ENCODE results near the gene PHF12.

The PHF12 gene

DNA sequence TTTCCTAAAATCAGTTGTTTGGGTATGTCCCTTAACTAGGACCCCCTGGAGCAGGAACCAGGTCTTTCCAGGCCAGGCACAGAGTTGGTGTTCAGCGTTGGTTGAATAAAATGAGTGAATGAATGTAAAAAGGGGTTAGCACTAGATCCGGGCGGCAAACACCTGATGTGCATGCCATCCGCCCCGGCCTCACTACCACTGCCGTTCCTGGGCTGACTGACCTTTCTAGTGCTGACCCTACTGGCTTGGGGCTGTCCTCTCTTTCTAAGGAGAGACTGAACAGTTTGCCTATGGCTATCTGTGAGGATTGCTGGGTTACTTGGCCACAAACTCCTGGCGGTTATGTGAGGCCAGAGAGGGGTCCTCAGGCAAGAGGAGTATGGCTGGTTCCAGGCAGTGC, 10.1 kb upstream of the PHF12 start:
- H3K9me3 ChIP-seq: no peaks in the 10 kb centered on the region
- TF ChIP-seq, protein P1, sequence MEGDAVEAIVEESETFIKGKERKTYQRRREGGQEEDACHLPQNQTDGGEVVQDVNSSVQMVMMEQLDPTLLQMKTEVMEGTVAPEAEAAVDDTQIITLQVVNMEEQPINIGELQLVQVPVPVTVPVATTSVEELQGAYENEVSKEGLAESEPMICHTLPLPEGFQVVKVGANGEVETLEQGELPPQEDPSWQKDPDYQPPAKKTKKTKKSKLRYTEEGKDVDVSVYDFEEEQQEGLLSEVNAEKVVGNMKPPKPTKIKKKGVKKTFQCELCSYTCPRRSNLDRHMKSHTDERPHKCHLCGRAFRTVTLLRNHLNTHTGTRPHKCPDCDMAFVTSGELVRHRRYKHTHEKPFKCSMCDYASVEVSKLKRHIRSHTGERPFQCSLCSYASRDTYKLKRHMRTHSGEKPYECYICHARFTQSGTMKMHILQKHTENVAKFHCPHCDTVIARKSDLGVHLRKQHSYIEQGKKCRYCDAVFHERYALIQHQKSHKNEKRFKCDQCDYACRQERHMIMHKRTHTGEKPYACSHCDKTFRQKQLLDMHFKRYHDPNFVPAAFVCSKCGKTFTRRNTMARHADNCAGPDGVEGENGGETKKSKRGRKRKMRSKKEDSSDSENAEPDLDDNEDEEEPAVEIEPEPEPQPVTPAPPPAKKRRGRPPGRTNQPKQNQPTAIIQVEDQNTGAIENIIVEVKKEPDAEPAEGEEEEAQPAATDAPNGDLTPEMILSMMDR (IDR thresholded peaks at IDR 0.05): no peak
- peak in 1 of 2 donors; percentile 24 for DNase-seq
- H3K27ac ChIP-seq: no peak overlapping the region
- H3K4me1 ChIP-seq: no peaks in the 10 kb centered on the region
- H3K4me3 ChIP-seq: no peak overlapping the region
- intact Hi-C loops (cut with DNase I; ENCODE audit: low total_unique reads): no loop called here
- H3K27me3 ChIP-seq: peaks cover 0 to 34% of the 10 kb centered on the region in 2 donors
- H3K36me3 ChIP-seq: no peaks in the 10 kb centered on the region

DNA sequence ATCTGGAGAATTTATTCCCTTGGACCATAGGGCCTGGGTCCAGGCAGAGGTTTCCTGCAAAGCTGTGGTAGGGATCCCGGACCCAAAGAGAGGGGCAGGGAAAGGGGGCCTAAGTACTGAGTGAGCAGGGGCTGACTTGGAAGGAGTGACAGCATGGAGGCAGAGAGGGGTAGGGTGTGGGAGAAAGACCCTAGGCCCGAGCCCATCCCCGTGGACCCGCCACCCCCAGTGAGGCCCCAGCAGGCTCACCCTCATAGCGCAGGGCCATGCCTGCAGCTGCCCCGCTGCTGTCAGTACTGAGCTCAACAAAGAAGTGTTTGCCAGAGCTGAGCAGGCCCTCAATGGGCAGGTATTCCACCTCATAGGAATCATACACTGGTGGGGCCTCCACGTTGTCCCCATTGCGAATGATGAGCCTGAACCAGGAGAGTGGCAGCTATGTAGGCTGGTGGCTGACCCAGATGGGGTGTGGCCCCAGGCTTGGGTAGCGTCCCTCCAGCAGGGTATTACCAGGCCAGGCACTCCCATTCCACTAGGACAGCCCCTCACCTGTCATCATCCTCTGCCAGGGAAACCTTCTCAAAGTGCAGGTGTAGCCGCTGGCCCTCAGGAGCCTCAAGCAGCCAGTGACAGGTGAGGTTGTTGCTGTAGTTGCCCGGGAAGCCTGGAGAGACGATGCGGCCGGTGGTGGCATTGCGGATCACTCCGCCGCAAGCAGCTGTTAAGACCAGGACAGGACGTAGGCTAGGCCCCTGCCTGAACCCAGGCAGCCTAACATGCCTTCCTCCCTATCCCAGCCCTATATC, 9.1 kb upstream of the PHF12 start:
- Histone ChIP-seq H3K4me3 (no peak overlapping the region), H3K27ac (no peak overlapping the region), H3K36me3 (no peaks in the 10 kb centered on the region), H3K27me3 (peaks cover 0 to 30% of the 10 kb centered on the region in 2 donors), H3K9me3 (no peaks in the 10 kb centered on the region), H3K4me1 (no peaks in the 10 kb centered on the region)
- intact Hi-C loops (cut with DNase I; ENCODE audit: low total_unique reads): no loop called here
- peak in 1 of 2 donors; percentile 48 for DNase-seq
- TF ChIP-seq, protein P1 (IDR thresholded peaks at IDR 0.05): no peak

DNA sequence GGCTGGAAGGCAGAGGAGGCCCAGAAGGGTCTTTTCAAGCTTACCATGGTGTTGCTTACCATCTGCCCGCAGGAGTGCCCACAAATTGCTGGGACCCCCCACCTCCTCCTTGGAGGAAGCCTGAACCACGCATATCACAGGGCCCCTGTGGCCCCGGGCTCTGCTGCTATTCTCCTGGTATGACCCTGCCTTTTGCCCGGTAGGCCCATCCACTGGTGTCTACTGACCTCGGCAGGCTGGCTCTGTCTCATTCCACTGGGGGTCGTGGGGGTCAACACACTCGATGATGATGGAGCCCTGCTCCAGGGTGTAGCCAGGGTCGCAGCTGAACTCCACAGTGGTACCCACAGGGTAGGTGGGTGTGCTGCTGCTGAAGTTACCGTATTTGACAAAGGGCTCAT, 8.2 kb upstream of the PHF12 start:
- Histone ChIP-seq H3K27ac (no peak overlapping the region), H3K27me3 (peaks cover 0 to 30% of the 10 kb centered on the region in 2 donors), H3K9me3 (no peaks in the 10 kb centered on the region), H3K36me3 (no peaks in the 10 kb centered on the region), H3K4me3 (no peak overlapping the region), H3K4me1 (no peaks in the 10 kb centered on the region)
- TF ChIP-seq, protein P1 (IDR thresholded peaks at IDR 0.05): no peak
- intact Hi-C loops (cut with DNase I; ENCODE audit: low total_unique reads): no loop called here
- DNase-seq: peak in 1 of 2 donors; percentile 49

DNA sequence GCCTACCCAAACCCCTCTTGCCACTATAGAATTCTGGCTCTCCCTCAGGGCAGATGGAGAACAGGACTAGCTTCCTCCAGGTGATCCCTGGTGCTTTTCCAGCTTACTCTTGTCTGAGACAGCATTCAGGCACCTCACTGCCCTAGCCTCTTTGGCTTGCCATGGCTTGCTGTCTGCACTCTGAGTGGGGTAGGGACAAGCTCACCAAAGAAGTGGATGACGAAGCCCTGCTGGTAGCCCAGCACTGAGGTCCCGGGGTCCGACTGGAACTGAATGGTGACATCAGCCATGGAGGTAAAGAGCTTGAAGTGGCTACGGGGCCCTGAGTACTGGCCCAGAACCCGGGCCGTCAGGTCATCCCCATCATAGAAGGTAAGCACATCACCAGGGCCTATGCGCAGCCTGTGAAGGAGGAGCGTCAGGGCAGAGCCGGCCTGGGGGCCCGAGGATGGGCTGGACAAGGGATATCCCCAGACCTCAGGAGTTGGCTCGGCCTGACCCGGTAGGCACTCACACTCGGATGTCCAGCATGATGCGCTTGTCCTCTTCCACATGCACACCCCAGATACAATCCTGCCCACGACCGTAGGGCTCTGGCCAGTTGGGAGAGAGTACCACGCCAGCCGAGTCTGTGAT, 7.6 kb upstream of the PHF12 start:
- H3K4me3 ChIP-seq: no peak overlapping the region
- peak in 1 of 2 donors; percentile 65 for DNase-seq
- H3K36me3 ChIP-seq: no peaks in the 10 kb centered on the region
- no peaks in the 10 kb centered on the region for H3K9me3 ChIP-seq
- no peaks in the 10 kb centered on the region for H3K4me1 ChIP-seq
- H3K27me3 ChIP-seq: peaks cover 0 to 25% of the 10 kb centered on the region in 2 donors
- intact Hi-C loops (cut with DNase I; ENCODE audit: low total_unique reads): no loop called here
- TF ChIP-seq, protein P1 (IDR thresholded peaks at IDR 0.05): no peak
- no peak overlapping the region for H3K27ac ChIP-seq

DNA sequence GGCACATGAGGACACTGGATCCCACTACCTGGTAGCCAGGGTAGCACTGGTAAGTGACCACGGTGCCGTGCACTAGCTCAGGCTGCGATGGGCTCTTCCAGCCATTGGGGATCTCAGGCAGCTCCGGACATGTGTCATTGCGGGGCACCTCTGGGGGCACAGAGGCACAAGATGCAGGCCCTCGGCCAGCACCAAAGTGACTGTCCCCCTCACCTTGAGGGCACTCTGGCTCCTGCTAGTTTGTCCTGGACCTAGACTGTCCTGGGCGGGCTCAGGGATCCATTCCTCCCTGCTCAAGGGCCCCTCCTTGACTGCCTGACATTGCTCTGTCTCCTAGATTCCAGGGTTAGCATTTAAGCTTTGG, 6.7 kb upstream of the PHF12 start:
- no peaks in the 10 kb centered on the region for H3K9me3 ChIP-seq
- DNase-seq: peak in 1 of 2 donors; percentile 48
- no peak overlapping the region for H3K4me3 ChIP-seq
- peaks cover 0 to 5% (median 1%) of the 10 kb centered on the region in 4 donors for H3K4me1 ChIP-seq
- no peaks in the 10 kb centered on the region for H3K36me3 ChIP-seq
- TF ChIP-seq, protein P1 (IDR thresholded peaks at IDR 0.05): no peak
- intact Hi-C loops (cut with DNase I; ENCODE audit: low total_unique reads): no loop called here
- H3K27me3 ChIP-seq: peaks cover 0 to 16% of the 10 kb centered on the region in 2 donors
- no peak overlapping the region for H3K27ac ChIP-seq
